Activated CD4-positive, alpha-beta T cell treated with anti-CD3 and anti-CD28 coated beads, Interleukin-2, amount 50 U/mL, for 1 hour (primary cell): ENCODE data around the gene ALX4.

Experiments
- DNase-seq: peaks from one replicate; pipeline ENCODE4 v3.0.0-alpha.2; 2020

ALX4 gene

DNA sequence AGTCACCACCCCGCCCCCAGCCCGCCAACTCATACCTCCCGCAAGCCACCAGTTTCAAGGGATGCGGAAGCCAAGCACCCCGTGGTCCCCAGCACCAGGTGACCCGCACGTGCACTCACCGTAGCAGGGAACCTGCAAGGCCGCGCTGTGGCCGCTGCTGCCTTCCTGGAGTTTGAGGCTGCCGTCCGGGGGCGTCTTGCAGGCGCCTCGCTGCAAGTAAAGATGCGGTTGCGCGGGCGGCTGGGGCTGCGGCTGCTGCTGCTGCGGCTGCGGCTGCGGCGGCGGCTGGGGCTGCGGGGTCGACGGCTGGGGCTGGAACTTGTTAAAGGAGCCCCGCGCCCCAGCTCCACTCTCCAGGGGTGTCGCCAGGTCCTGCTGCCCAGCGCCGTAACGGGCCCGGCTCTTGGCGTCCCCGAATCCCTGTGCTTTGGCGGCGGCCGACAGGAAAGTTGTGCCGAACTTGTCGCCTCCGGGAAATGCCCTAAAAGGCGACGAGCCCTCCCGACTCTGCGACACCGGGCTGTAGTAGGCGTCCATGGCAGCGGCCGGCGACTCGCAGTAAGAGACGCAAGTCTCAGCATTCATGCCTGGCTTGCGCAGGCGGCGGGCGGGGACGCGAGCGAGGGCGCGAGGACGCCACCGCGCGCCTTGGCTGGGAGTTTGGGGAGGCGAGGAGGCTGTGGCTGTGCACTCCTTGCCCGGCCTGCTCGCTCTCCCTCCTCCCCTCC is at the start of gene ALX4:
ALX4 (minus strand) TSS at position 662 of the 728 bp plus-strand sequence; CDS start at position 585, 77 bp downstream.
- DNase-seq = no peak

DNA sequence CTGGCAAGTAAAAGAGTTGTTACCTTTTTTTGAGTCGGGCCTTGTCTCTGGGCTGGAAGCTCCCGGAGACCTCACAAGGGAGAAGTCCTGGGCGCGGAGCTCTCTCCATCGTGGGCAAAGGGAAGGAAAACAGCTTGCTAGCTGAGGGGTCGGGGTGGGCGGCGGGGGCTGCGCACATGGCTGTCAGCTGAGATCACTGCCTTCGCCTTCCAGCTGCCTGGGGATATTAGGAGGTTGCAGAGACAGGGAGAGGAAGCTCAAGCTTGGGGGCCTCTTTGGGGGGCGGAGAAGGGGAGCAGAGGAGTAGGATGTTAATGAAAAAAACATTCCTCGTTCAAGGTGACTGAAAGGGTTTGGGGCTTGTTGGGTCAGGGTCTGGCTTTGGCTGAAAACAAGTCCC is 49.2 kb upstream of the ALX4 start:
- no peak for DNase-seq

DNA sequence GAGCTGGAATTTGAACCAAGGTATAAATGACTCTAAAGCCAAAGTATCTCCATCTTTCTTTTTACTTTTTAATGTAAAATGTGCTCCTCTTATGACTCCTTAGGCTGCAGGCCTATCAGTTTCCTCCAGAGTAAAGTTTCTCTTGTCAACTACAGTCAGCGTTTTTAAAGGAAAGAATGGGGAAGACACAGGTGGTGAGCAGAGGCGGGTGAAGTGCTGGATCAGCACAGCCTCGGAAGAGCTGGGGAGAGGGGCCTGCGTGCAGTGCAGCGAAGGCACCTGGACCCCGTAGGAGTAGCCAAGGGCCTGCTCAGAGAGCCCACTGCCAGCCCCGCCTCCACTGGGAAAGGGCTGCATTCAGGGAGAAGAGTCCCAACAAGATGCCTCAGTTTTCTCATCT is 48.8 kb upstream of the ALX4 start:
- no peak for DNase-seq

DNA sequence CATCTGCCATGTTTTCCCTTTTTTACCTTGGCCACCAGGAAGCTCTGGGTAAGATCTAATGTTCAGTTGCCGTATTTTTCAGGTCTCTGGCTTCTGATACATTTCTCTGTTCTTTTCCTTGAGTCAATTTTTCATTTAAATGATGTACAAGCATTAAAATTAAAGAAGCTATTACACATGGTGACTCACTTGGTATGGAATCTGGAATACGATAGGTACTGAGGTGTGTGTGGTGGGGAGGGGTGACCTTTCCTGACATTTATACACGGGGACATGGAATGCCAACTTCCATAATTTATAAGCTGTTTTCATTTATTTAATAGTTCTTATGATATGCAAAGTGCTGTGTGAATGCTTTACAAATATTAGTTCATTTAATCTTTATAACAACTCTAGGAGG is 47.8 kb upstream of the ALX4 start:
- no peak for DNase-seq

DNA sequence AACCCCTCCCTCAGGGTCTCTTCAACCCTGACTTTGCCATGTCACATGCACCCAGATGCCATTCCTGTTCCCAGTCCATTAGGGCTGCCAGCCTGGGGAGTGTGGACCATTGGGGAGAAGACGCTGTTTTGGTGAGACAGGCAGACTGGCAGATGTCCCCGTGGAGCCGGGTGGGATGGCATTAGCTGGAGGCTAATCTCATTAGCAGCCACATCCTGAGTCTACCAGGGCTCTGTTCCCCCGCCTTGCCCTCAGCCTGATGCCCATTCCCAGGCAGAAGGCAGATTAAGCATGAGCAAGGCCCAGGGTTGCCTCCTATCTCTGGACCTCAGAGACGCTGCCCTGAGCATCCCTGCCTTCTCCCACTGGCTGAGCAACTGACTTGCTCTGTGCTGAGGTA is 46.4 kb upstream of the ALX4 start:
- no peak for DNase-seq

DNA sequence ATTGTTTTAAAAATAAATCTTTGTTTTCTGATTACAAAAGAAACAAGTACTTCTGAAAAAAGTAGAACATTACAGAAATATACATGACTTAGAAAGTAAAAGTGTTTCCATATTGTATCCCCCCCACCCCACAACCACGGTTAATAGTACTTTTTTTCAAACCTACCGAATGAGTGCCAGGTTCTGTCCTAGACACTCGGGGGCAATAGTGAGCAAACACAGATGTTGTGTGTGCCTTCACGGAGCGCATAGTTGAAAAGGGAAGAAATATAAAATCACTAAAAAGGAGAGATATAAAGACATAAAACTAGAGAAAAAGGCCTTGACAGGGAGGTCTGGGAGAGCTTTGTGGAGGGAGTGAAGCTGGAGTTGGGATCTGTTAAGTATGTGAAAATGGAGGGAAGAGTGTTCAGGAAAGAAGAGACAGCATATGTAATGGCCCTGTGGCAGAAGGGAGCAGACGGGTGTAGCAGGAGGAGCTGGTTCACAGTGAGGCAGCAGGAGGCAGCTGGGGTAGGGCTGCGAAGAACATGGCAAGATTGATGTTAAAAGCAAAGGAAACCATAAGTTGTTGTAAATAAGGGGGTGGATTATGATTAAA is 42.1 kb upstream of the ALX4 start:
- DNase-seq = no peak

DNA sequence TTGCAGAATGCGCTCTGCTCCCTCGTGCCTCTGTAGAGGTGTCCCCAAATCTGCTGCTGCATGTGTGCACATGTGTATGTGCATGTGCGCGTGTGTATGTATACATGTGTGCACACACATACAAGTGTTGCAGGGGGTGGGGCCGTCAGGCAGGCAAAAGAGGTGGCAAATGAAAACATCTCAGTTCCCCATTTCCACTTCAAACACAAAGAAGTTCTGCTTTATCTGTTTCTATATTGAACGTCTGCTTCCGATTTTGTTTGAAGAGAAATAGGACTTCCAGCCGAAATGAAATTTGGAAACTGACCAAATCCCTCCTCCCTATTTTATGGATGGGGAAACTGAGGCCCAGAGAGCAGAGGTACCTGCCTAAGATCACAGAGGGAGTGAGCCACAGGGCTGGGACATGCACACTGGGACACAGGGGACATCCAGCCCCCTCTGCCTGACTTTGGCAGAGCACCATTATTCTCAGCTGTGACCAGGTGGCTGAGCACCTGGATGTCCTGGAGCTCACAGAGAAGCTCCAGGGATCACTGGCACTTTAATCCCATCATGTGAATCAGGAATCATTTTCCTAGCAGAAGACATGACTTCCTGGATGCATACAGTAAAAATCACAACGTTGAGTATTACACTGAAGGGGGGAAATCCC is 41.2 kb upstream of the ALX4 start:
- DNase-seq = no peak

DNA sequence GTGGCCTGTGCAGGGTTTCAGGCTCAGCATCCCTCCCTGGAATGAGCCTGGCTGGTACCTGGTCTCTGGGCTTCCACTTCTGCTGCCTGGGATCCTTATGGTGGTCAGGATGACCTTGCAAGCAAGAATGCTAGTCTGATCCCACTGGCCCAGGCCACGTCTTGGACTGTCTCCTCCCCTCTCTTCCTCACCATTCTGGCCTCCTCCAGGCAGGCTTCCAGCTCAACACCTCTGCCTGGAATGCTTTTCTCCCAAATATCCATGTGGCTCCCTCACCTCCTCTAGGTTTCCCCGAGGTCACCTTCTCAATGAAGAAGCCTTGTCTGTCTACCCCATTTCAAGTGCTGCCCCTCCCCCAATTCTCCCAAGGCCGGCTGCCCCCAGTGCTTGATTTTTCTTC is 39.4 kb upstream of the ALX4 start:
- DNase-seq = no peak

DNA sequence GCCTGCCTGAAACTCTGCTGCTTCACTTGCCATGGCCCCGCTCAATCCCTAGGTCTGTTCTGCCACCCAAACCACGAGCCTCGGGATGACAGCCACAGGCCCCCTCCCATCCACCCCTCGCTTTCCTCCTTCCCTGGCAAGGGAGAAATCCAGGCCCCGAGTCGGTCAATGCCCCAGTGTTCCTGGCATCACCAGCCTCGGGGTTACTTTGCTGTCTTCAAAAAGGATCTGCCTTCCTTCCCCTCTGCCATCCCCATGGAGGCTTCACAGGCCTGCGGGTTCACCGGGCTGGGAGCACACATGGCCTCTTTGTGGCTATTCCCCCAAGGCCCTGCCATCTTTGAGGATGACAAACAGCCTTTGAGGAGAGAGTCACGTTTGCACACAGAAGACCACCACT is 38.8 kb upstream of the ALX4 start:
- no peak for DNase-seq

DNA sequence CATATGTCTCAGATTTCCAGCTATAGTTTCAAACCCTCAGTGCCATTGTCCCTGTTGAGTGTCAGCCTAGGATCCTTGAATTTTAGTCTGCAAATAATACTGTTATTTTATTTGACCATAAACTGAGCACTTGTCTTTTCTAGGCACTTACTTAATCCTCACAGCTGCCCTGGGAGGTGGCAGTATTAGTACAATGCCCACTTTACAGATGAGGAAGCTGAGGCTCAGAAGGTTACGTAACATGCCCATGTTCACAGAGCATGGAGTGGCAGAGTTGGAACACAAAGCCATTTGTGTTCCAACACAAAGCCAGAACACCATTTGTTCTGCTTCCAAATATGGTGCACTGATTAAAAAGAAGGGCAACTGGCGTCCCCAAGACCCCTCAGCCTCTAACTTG is 38.2 kb upstream of the ALX4 start:
- DNase-seq = no peak

DNA sequence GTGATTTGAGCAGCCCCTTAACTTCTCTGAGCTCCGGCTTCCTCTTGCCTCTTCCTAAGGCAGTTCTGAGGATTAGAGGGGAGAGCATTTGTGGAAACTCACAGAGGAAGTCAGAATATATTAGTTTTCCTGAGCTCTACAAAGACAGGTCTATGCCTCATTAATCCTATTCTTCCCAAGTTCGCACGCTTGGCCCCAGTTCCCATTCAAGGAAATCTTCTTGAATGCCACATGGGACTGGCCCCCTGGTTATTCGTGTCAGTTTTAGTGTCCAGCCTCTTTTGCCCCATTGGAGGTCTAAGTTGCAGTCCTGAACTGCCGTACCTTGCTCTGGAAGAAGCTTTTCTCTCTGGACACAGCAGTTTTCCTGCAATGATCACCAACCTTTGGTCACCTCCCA is 37.6 kb upstream of the ALX4 start:
- DNase-seq = no peak

DNA sequence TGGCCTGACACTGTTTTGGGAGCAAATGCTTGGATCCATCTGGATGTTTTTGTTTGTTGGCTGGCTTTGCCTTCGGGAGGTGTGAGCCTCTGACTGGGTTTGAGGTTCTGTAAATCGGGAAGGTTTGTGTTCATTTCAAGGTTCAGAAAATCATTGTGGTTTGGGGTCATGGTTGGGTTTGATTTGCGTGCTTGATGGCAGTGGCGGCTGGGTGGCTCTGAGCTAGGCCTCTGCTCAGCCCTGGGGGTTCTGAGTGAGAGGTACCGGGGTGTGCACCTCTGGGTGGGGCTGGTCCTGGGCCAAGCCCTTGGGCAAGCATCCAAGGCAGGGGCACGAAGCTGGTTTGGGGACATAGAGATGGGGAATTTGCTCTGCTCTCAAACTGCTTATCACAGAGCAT is 37.0 kb upstream of the ALX4 start:
- no peak for DNase-seq

DNA sequence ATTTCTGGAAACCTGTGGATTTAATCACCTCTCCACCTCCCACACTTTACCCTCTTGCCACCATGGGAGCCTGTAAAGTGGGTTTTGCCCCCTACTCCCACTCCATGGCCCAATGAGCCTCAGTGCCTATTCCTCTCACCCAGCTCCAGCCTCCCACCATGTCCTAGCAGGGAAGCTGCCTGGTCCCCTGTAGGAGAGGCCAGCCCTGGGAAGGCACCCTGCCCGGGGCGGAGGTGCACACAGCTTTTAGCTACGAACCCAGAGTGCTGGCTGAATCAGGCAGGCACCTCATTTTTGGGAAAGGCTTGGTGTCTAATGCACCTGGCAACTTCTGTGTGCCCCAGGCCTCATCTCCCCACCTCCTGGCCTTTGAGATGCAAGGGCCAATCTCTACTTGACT is 35.8 kb upstream of the ALX4 start:
- DNase-seq = no peak

DNA sequence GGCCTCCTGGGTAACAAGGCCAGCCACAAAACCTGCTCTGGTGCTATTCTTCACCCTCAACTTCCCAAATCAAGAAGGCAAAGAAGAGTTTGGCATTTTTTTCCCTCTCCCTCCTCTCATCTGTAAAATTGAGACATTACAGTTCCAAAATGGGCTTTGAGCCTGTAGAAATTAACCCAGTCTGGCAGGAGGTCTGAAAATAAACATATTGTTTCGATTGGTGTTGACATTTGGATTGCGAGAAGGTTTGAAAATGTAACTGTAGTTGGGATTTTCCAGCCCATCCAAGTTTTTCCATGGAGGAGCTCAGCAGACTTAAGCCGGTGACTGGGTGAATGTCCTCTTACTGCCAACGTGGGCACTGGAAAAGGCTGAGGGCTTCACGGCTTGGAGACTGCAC is 35.0 kb upstream of the ALX4 start:
- DNase-seq = no peak

DNA sequence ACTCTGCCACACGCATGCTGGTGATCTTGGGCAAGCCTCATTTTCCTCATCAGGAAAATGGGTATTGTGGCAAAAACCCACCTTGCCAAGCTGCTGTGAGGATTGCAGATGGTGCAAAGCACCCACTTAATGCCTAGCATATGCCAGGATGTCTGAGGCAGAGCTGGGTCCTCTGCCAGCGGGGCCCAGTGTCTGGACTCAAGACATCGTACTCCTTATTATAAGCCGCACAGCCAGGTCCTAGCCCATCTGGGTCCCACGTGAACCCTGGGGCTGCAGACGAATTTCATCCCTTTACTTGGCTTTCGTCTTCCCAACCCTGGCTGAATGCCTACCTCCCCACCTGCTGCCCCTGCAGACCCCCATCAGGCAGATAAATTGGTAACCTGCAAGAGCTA is 34.5 kb upstream of the ALX4 start:
- DNase-seq = no peak

DNA sequence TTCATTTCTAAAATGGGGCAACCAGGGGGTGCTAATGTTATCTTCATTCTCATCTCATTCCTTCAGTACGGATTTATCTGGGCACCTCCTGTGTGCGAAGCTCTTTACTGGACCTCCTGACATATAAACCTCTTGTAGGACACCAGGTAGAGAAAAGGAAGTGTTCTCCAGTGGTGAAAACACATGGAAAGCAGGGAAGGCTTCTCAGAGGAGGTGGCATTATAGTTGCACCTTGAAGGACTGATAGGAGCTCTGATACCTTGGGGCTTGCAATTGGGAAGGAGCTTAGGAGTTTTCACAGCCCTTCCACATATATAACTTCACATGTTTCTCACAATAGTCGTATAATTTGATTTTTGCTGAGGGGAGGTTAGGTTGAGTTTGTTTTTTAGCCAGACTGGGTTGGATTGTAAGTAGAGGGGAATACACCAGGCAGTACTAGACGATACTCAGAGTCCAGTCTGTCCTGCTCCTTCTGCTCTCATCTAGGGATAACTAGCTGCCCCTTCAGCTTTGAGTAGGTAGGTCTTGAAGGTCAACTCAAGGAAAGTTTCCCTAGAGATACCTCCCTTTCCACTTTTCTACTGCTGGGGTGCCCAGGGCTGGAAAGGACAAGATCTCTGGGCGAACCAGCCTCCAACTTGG is 34.0 kb upstream of the ALX4 start:
- DNase-seq = no peak

DNA sequence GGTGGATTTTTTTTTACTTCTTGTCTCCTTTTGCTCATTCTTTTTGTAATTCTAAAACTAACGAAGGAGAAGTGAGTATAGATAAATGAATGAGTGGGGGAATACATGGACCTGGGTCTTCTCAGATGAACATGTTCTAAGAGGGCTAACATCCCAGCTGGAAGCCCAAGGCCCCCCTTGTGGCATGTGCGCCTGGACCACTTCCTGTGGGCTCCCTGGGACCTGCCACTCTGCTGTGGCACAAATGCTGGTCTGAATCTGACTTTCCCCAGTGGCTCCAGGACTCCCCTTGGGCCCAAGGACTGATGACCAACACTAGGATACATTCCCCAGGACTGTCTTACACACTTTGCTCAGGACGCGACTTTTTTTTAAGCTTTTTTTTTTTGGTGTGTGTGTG is 32.7 kb upstream of the ALX4 start:
- no peak for DNase-seq

DNA sequence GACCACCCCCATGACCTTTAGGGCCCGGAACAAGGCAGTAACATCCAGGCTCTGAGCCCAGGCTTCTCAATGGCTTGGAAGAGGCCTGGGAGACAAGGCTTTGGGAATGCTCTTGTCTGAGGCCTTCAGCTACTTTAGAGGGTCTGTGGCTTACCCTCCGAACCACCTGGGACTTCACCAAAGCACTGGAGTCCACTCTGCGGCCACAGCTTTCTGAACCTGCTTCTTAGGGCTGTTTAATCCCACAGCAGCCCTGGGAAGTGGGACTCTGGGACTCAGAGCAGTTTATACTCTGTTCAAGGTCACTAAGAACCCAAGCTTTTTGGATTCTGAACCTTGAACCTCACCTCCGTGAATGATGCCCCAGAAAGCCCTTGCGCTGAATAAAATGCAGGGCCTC is 30.7 kb upstream of the ALX4 start:
- no peak for DNase-seq

DNA sequence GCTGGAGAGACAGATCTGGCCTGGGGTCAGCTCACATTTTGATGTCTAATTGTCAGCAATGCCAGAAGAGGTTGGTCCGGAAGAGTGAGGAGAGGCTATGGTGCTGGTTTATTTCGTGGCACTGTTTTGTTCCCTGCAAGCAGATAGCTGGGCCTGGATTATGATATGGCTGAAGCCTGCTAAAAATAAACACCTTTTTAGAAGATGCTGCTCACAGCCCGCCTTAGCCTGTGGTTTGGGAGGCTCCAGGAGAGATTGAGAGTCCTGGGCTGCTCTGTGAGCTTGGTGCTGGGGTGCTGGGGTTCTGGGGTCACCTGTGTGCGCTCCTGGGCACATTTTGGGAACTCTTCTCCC is 29.6 kb upstream of the ALX4 start:
- DNase-seq = no peak

DNA sequence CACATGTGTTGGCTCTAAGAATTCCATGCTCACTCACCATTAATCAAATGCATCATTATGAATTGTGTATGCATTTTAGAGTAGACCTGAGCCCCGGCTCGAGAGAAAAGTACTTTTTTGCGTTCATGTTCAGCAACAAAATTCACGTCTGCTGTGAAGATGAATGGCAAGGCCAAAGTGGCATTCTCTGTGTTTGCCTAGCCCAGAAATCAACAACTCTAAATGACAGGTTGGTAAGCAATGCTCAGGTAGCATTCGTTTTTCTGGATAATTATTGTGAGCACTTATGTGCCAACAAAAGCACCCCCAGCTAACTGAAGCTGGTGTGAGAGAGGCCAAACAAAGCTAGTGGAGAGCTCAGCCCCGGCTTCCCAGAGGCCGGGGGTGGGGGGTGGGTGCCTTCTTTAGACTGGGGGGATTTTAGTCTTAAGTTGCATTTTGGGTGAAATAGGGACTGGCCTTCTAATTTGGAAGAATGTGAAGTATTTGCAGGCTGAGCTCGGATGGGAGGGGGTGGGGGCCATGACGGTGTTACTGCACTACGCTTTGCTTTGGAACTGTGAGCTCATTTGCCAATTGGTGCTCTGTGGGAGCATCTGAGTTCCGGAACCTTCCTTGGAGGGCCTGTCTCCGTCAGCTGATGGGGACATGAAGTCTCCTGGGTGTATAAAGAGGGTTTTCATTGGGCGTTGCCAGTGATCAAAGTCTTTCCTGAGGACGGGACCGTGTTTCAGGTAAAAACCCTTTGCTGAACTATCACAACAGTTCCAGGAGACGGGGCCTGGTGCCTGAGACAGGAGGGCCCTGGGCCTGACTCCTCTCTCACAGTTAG is 29.0 kb upstream of the ALX4 start:
- no peak for DNase-seq

DNA sequence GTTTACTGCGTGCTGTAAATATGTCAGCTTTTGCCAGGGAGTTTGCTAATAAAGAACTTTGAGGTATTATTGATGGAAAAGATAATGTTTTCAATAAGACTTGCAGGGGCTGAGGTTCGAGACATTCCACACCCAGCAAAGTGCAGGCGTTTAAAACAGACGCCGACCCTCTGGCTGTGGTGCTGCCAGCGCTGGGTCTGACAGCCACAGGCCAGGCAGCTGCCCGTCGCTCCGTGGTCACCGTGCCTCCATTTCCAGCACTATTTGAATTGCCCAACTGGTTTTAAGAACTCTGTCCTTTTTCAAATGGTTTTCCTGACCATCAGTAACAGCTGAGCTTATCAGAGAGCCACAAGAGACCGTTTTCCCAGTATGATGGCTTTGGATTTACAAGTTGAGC is 28.1 kb upstream of the ALX4 start:
- no peak for DNase-seq

DNA sequence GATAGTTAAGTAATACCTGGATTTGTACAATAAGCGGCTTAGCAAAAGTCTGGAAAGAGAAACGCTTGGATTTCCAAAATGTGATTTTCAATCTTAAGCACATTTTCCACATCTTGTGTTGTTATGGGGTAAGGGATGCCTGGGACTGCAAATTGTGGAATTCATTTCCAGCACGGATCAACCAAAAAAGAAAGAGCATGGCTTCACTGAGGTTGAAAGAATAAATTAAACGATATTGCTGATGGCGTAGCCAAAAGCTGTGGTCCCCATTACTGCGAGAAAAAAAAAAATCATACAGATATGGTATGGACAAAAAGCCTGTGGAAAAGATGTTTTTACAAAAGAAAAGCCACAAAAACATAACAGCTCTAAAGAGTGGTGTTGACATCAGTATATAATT is 26.0 kb upstream of the ALX4 start:
- no peak for DNase-seq

DNA sequence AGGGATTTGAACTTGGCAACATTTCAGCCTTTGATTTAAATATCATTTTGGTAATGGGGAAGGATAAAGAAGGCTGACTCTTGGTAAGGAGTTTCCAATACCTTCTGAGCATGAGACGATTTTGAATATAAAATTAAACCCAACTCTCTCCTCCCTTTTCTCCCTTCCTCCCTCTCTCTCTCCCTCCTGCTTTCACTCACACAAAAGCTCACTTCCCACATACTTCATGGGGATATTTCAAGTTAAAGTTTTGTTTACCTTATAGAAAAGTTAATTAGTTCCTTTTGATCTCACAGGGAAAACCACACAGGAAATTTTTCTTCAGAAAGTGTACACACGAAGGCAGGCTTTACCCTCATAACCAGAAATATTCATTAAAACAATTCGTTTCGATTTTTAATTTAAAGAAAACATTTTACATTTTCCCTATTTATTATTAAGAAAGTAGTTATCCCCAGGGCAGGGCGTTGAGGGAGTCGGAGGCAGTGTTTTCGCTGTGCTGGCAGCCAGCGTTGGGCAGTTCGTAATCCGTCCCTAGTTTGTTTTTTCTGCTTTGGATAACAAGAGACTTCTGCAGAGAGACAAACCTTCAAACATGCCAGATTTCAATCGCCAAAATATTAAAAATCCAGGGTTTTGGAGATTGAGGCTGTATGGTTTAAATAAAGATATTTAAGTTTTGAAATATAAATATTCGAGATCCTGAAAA is 25.3 kb upstream of the ALX4 start:
- DNase-seq = no peak
